DND-41 (cell line): Measurements from ENCODE around the gene CFAP70.
"Not testable (repeated sequence)": the region's sequence is repeated elsewhere in the genome, so short reads cannot be mapped to it uniquely, and the experiment has no call there.

ENCODE experiments used
- ATAC-seq: fragments of 200-7000 bp; cut with Tn5 transposase; 3 replicates; pipeline ENCODE4 v1.9.1; 2021; ENCODE audit warnings: low read depth; ENCODE audit not compliant: insufficient read depth
- DNase-seq: peaks from one replicate; pipeline ENCODE4 v3.0.0-alpha.2; 2020
- H2AFZ ChIP-seq: 2 replicates; pipeline ENCODE4 v1.6.0; 2012; ENCODE audit warnings: low read depth, low read length
- H3K27ac ChIP-seq: 2 replicates; pipeline ENCODE4 v1.5.1; 2012; ENCODE audit warnings: low read length, inconsistent platforms
- H3K27me3 ChIP-seq: fragments of 200-600 bp; sonication (generic); 2 replicates; pipeline ENCODE4 v1.6.0; 2012; ENCODE audit warnings: low read length, mild to moderate bottlenecking, inconsistent platforms; ENCODE audit not compliant: insufficient read depth, poor library complexity
- H3K36me3 ChIP-seq: 2 replicates; pipeline ENCODE4 v1.5.1; 2012; ENCODE audit warnings: low read length, inconsistent platforms; ENCODE audit not compliant: insufficient read depth
- H3K4me1 ChIP-seq: 2 replicates; pipeline ENCODE4 v1.5.1; 2012; ENCODE audit warnings: mild to moderate bottlenecking, low read length; ENCODE audit not compliant: insufficient read depth
- H3K4me2 ChIP-seq: 2 replicates; pipeline ENCODE4 v1.6.0; 2012; ENCODE audit warnings: mild to moderate bottlenecking, moderate library complexity, low read length, inconsistent platforms; ENCODE audit not compliant: insufficient read depth
- H3K4me3 ChIP-seq, 2 experiments: fragments of 200-600 bp in 1 of 2; shearing (Covaris generic) in 1 of 2; 2 replicates each; pipeline ENCODE4 v1.5.1; 2012 to 2016; ENCODE audit warnings: inconsistent platforms in 2 of 2, low read length in 2 of 2, mild to moderate bottlenecking in 2 of 2, low read depth in 1 of 2, moderate library complexity in 1 of 2
- H3K79me2 ChIP-seq: 2 replicates; pipeline ENCODE4 v1.6.0; 2012; ENCODE audit warnings: low read length, inconsistent platforms; ENCODE audit not compliant: insufficient read depth
- H3K9ac ChIP-seq: 2 replicates; pipeline ENCODE4 v1.6.0; 2012; ENCODE audit warnings: low read depth, mild to moderate bottlenecking, inconsistent platforms, low read length, moderate library complexity
- H3K9me3 ChIP-seq: 2 replicates; pipeline ENCODE4 v1.5.1; 2012; ENCODE audit warnings: low read length, moderate library complexity, mild to moderate bottlenecking, inconsistent platforms; ENCODE audit not compliant: insufficient read depth, severe bottlenecking
- H4K20me1 ChIP-seq: 2 replicates; pipeline ENCODE4 v1.6.0; 2012; ENCODE audit warnings: low read length; ENCODE audit not compliant: insufficient read depth
- EZH2 ChIP-seq: IDR thresholded peaks from 3 replicates; pipeline ENCODE4 v1.6.1; 2012; ENCODE audit warnings: borderline replicate concordance, low read depth, mild to moderate bottlenecking, moderate library complexity, low read length, inconsistent platforms; ENCODE audit not compliant: severe bottlenecking
- TF ChIP-seq, protein P1 (sequence below): IDR thresholded peaks from 2 replicates; pipeline ENCODE4 v1.5.1; 2012; ENCODE audit warnings: borderline replicate concordance, low read length, moderate library complexity, mild to moderate bottlenecking; ENCODE audit not compliant: poor library complexity, severe bottlenecking; ENCODE audit errors: extremely low read depth

The CFAP70 gene

DNA sequence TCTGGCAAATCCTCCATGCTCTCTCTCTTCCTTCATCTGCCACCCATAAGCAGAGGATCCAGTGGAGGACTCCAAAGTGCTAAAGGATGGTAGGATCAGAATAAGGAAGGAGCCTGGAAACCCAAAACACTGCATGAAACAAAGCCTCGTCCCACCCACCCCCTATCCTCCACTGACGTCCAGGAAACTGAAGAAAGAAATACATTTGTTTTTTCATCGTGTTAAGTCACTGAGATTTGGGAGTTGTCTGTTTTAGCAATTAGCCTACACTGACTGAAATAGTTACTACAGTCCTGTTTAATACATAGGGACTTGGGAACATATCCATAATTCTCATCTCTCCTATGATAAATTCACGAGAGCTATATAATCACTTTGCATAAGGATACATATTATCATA is 40.4 kb upstream of the CFAP70 start:
- Histone ChIP-seq H3K27me3 (no peaks in the 10 kb centered on the region), H4K20me1 (peaks cover 8% of the 10 kb centered on the region), H3K79me2 (peaks cover 36% of the 10 kb centered on the region), H2AFZ (no peak overlapping the region), H3K27ac (no peak overlapping the region), H3K4me3 (no peak overlapping the region), H3K4me2 (no peak overlapping the region), H3K9ac (no peak overlapping the region), H3K36me3 (peaks cover 39% of the 10 kb centered on the region), H3K4me1 (no peaks in the 10 kb centered on the region), H3K9me3 (no peaks in the 10 kb centered on the region)
- ATAC-seq = no peak
- no peak for DNase-seq
- TF ChIP-seq EZH2 = no peak
- TF ChIP-seq, protein P1, sequence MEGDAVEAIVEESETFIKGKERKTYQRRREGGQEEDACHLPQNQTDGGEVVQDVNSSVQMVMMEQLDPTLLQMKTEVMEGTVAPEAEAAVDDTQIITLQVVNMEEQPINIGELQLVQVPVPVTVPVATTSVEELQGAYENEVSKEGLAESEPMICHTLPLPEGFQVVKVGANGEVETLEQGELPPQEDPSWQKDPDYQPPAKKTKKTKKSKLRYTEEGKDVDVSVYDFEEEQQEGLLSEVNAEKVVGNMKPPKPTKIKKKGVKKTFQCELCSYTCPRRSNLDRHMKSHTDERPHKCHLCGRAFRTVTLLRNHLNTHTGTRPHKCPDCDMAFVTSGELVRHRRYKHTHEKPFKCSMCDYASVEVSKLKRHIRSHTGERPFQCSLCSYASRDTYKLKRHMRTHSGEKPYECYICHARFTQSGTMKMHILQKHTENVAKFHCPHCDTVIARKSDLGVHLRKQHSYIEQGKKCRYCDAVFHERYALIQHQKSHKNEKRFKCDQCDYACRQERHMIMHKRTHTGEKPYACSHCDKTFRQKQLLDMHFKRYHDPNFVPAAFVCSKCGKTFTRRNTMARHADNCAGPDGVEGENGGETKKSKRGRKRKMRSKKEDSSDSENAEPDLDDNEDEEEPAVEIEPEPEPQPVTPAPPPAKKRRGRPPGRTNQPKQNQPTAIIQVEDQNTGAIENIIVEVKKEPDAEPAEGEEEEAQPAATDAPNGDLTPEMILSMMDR = no peak

DNA sequence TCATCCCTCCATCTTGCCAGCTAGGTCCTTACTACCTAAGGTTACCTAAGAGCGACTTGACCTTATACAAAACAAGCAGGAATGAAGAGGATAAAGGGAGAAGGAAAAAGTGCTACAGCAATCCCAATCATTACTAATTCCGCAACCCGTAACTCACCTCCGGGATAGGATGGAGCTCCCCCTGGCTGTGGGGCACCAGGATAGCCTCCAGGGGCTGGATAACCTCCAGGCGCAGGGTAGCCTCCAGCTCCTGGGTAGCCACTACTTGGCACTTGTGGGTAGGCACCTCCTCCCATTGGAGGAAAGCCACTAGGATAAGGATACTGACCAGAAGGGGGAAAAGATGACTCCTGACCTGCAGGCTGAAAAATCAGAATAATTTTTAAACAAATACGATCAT is 39.4 kb upstream of the CFAP70 start:
- H3K9me3 ChIP-seq = no peaks in the 10 kb centered on the region
- H3K4me2 ChIP-seq = no peak overlapping the region
- H3K4me1 ChIP-seq = no peaks in the 10 kb centered on the region
- no peak overlapping the region for H2AFZ ChIP-seq
- H4K20me1 ChIP-seq = peaks cover 1% of the 10 kb centered on the region
- no peak overlapping the region for H3K4me3 ChIP-seq
- no peak for TF ChIP-seq EZH2
- TF ChIP-seq, protein P1 = peak; percentile 31
- no peaks in the 10 kb centered on the region for H3K27me3 ChIP-seq
- peaks cover 39% of the 10 kb centered on the region for H3K36me3 ChIP-seq
- no peak overlapping the region for H3K27ac ChIP-seq
- DNase-seq (no peak), ATAC-seq (no peak)
- H3K9ac ChIP-seq = no peak overlapping the region
- peaks cover 25% of the 10 kb centered on the region for H3K79me2 ChIP-seq

DNA sequence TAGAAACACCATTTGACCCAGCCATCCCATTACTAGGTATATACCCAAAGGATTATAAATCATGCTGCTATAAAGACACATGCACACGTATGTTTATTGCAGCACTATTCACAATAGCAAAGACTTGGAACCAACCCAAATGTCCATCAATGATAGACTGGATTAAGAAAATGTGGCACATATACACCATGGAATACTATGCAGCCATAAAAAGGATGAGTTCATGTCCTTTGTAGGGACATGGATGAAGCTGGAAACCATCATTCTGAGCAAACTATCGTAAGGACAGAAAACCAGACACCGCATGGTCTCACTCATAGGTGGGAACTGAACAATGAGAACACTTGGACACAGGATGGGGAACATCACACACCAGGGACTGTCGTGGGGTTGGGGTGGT is 35.7 kb upstream of the CFAP70 start:
- H3K9ac ChIP-seq, H3K79me2 ChIP-seq, H3K27me3 ChIP-seq, H3K4me1 ChIP-seq, ATAC-seq, H3K4me2 ChIP-seq, H3K27ac ChIP-seq, H2AFZ ChIP-seq, H3K9me3 ChIP-seq, H4K20me1 ChIP-seq, H3K4me3 ChIP-seq, DNase-seq: not testable (repeated sequence)
- peaks cover 56% of the 10 kb centered on the region for H3K36me3 ChIP-seq

DNA sequence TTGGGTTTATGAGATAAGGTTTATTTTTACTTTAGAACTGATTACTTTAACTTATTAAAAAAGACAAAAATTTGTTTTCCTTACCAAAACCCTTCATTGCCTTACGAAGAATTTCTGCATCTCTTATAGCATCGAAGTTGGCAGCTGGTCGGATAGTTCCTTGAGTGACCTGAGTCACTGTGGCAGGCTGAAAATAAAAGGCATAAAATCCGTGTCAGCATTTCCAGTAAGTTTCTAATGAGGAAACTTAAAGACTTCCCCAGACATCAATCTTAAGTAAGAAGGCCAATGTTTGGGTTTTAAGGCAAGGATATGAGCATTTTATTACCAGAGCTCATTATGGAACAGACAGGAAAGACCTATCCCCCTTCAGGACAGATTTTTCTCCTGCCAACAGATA is 29.6 kb upstream of the CFAP70 start:
- no peak overlapping the region for H2AFZ ChIP-seq
- H3K36me3 ChIP-seq = peaks cover 71% of the 10 kb centered on the region
- no peak overlapping the region for H3K4me3 ChIP-seq
- no peaks in the 10 kb centered on the region for H3K9me3 ChIP-seq
- no peaks in the 10 kb centered on the region for H3K79me2 ChIP-seq
- no peaks in the 10 kb centered on the region for H3K4me1 ChIP-seq
- no peaks in the 10 kb centered on the region for H3K27me3 ChIP-seq
- H3K9ac ChIP-seq = no peak overlapping the region
- H4K20me1 ChIP-seq = no peaks in the 10 kb centered on the region
- no peak for DNase-seq
- H3K4me2 ChIP-seq = no peak overlapping the region
- no peak for TF ChIP-seq EZH2
- TF ChIP-seq, protein P1 = no peak
- ATAC-seq = no peak
- no peak overlapping the region for H3K27ac ChIP-seq
